HepG2 (cell line): ENCODE measurements around the gene KLHL12. TPM values are rescaled to one million over a fixed set of nuclear protein-coding genes. Genes with fewer than 3 reads are reported as not detected.

Experiments
- ATAC-seq: fragments of 200-7000 bp; cut with Tn5 transposase; 3 replicates; pipeline ENCODE4 v1.9.1; 2020; ENCODE audit warnings: mild to moderate bottlenecking, moderate library complexity
- BruUV-seq: library from RNA; stranded (reverse); fragments of 400-500 nt; replicated peaks from 2 replicates; lab custom pipeline; 2021; lab: Mats Ljungman, UMichigan
- CTCF ChIA-PET: fragments of 300-600 bp; formaldehyde crosslinking; extraction: SDS; loops from one replicate; lab custom pipeline; 2021; ENCODE audit warnings: low total read pairs, inconsistent platforms, low intra/inter-chr PET ratio; lab: Yijun Ruan, JAX
- POLR2A ChIA-PET: fragments of 350-600 bp; sonication (Branson Sonifier 250); formaldehyde crosslinking; loops from one replicate; lab custom pipeline; 2020; ENCODE audit warnings: antibody characterized with exemption, inconsistent platforms; lab: Yijun Ruan, JAX
- DNase-seq: peaks from one replicate; pipeline ENCODE4 v3.0.0-alpha.2; 2015; ENCODE audit warnings: low spot score
- FAIRE-seq: peaks from 3 replicates; lab custom pipeline; 2011; peaks lifted over from hg19 to GRCh38; lab: Jason Lieb, UNC
- H2AFZ ChIP-seq: one replicate; pipeline ENCODE4 v1.6.1; 2011; ENCODE audit warnings: low read length, inconsistent platforms
- H3K27ac ChIP-seq: fragments of 300-600 bp; 3 replicates; pipeline ENCODE4 v1.8.0; 2011; ENCODE audit warnings: mixed run types, mild to moderate bottlenecking, mixed read lengths, low read length, inconsistent platforms; ENCODE audit not compliant: insufficient read depth; ENCODE audit errors: extremely low read length
- H3K27me3 ChIP-seq, 2 experiments: fragments of 200-600 bp in 1 of 2; 2 replicates in 1 of 2; 3 replicates in 1 of 2; pipeline versions ENCODE4 v1.6.0 to v1.8.0; 2011; ENCODE audit warnings: low read length in 2 of 2, mild to moderate bottlenecking in 2 of 2, moderate library complexity in 2 of 2, inconsistent platforms in 1 of 2; ENCODE audit not compliant: insufficient read depth in 2 of 2, control insufficient read depth in 1 of 2
- H3K36me3 ChIP-seq, 2 experiments: fragments of 200-600 bp in 1 of 2; replicated peaks in 1 of 2; 2 replicates in 1 of 2; 3 replicates in 1 of 2; pipeline versions ENCODE4 v1.5.1 to v1.8.0; 2011; ENCODE audit warnings: low read length in 2 of 2, inconsistent platforms in 1 of 2; ENCODE audit not compliant: insufficient read depth in 2 of 2, control insufficient read depth in 1 of 2
- H3K4me1 ChIP-seq: 2 replicates; pipeline ENCODE4 v1.5.1; 2012; ENCODE audit warnings: low read length, inconsistent platforms; ENCODE audit not compliant: insufficient read depth
- H3K4me2 ChIP-seq: 2 replicates; pipeline ENCODE4 v1.6.0; 2011; ENCODE audit warnings: low read depth, low read length, inconsistent platforms
- H3K4me3 ChIP-seq, 3 experiments: fragments of 200-600 bp in 1 of 3; sonication (generic), shearing (Covaris generic) in 1 of 3; replicated peaks in 1 of 3; 2 replicates each; pipeline ENCODE4 v1.5.1; 2011 to 2016; ENCODE audit warnings: low read length in 3 of 3, inconsistent platforms in 2 of 3, low read depth in 2 of 3, mild to moderate bottlenecking in 2 of 3, control low read depth in 1 of 3, mixed read lengths in 1 of 3; ENCODE audit not compliant: insufficient read depth in 1 of 3
- H3K79me2 ChIP-seq: one replicate; pipeline ENCODE4 v1.6.1; 2011; ENCODE audit warnings: low read length, inconsistent platforms; ENCODE audit not compliant: insufficient read depth
- H3K9ac ChIP-seq: 2 replicates; pipeline ENCODE4 v1.6.0; 2011; ENCODE audit warnings: mild to moderate bottlenecking, low read depth, low read length, inconsistent platforms; ENCODE audit not compliant: insufficient read depth
- H3K9me3 ChIP-seq: 2 replicates; pipeline ENCODE4 v1.5.1; 2012; ENCODE audit warnings: mild to moderate bottlenecking, low read length
- H4K20me1 ChIP-seq: 2 replicates; pipeline ENCODE4 v1.6.0; 2011; ENCODE audit warnings: inconsistent platforms, mild to moderate bottlenecking, low read length, moderate library complexity; ENCODE audit not compliant: insufficient read depth
- ARID3A ChIP-seq: IDR thresholded peaks from 2 replicates; pipeline ENCODE4 v1.6.1; 2012; ENCODE audit warnings: low read depth, low read length, improper control_type of control experiment
- BCL3 ChIP-seq: sonication (generic); formaldehyde crosslinking; IDR thresholded peaks from 2 replicates; pipeline ENCODE4 v1.5.1; 2020; ENCODE audit warnings: mild to moderate bottlenecking, missing genetic modification reagents, moderate library complexity
- LRRFIP1 ChIP-seq: sonication (generic); formaldehyde crosslinking; conservative IDR thresholded peaks from 2 replicates; pipeline ENCODE4 v1.4.0; 2020; ENCODE audit warnings: missing genetic modification reagents
- RAD21 ChIP-seq: fragments of 450-650 bp; formaldehyde crosslinking; IDR thresholded peaks from 2 replicates; pipeline ENCODE4 v1.5.0; 2020; ENCODE audit warnings: mild to moderate bottlenecking
- SAP130 ChIP-seq: IDR thresholded peaks from 2 replicates; pipeline ENCODE4 v1.6.1; 2016; ENCODE audit warnings: low read depth
- THAP9 ChIP-seq: sonication (generic); formaldehyde crosslinking; IDR thresholded peaks from 2 replicates; pipeline ENCODE4; 2020; ENCODE audit warnings: missing genetic modification reagents, mild to moderate bottlenecking, borderline replicate concordance
- ZNF343 ChIP-seq: sonication (generic); formaldehyde crosslinking; IDR thresholded peaks from 2 replicates; pipeline ENCODE4 v1.4.0; 2020; ENCODE audit warnings: mild to moderate bottlenecking, missing genetic modification reagents
- ZNF558 ChIP-seq: sonication (generic); formaldehyde crosslinking; IDR thresholded peaks from 2 replicates; pipeline ENCODE4 v1.9.0; 2022; ENCODE audit warnings: mild to moderate bottlenecking, missing genetic modification reagents, borderline replicate concordance
- ZNF816 ChIP-seq: sonication (generic); formaldehyde crosslinking; IDR thresholded peaks from 2 replicates; pipeline ENCODE4 v1.8.0; 2022; ENCODE audit warnings: missing genetic modification reagents, mild to moderate bottlenecking, borderline replicate concordance
- WGBS: methylation state at CpG from one replicate; pipeline ENCODE4 v1.1.6; 2017; ENCODE audit warnings: low lambda C conversion rate; 5-methylcytosine and 5-hydroxymethylcytosine counted together
- in situ Hi-C: cut with HindIII; loops from 2 replicates; pipeline ENCODE4 v1.10.0; 2017; ENCODE audit warnings: low pct_unique_long_range_greater_than_20kb; ENCODE audit not compliant: extremely low pct_ligation_motif_present
- intact Hi-C: fragments of 100-400 bp; cut with micrococcal nuclease; formaldehyde crosslinking; loops from one replicate; pipeline ENCODE4 v1.10.0; 2022; ENCODE audit not compliant: unreplicated experiment
- polyA plus RNA-seq, 8 experiments: library from polyadenylated mRNA; depleted of rRNA in 3 of 8; stranded (reverse) in 7 of 8; unstranded in 1 of 8; fragments of >200 nt; fragmentation: Illumina TruSeq in 4 of 8; extraction: Trizol in 4 of 8; gene quantifications; 2 replicates each; pipeline versions ENCODE4 v1.2.1 to v1.2.3, GENCODE V29; 2011 to 2016; ENCODE audit warnings: low read depth in 4 of 8, missing spikeins in 1 of 8, mixed read lengths in 1 of 8; ENCODE audit not compliant: insufficient read depth in 1 of 8
- total RNA-seq, 5 experiments: library from RNA; depleted of rRNA; stranded (reverse); fragments of >200 nt; fragmentation: Illumina TruSeq; extraction: Trizol; gene quantifications; 2 replicates each; pipeline ENCODE4 v1.2.3, GENCODE V29; 2016; ENCODE audit warnings: low read depth in 1 of 5

Gene KLHL12
- total and polyA plus RNA-seq, 2 of the 13 experiments (the other 11 are each of a cell fraction or from before 2014, with no cell fraction given), result 19.2 to 25.2 TPM

- WGBS, result 49% methylated on average over 4 of the region's 4 CpGs
- no peak for ATAC-seq
- CTCF ChIA-PET, result no interaction called here
- TF ChIP-seq ZNF816 (CRISPR knock-in tag) (no peak), ZNF343 (CRISPR knock-in tag) (no peak), BCL3 (CRISPR knock-in tag) (no peak), ZNF558 (CRISPR knock-in tag) (no peak), SAP130 (CRISPR knock-in tag) (no peak), THAP9 (CRISPR knock-in tag) (no peak), LRRFIP1 (CRISPR knock-in tag) (no peak), ARID3A (no peak), RAD21 (no peak)
Observed at GRCh38 chr1:202905331-202905730, 21.7 kb downstream of the KLHL12 start.

More at GRCh38 chr1:202905331-202905730, 21.7 kb downstream of the KLHL12 start:
- H3K79me2 ChIP-seq, result no peaks in the 10 kb centered on the region
- DNase-seq, result no peak
- no peak overlapping the region for H3K4me2 ChIP-seq
- H4K20me1 ChIP-seq, result no peaks in the 10 kb centered on the region
- intact Hi-C loops (no loop called here), in situ Hi-C loops (no loop called here)
- peaks cover 3 to 32% of the 10 kb centered on the region in 2 experiments; a peak in 4 of 5 replicates for H3K36me3 ChIP-seq
- no peak overlapping the region for H3K4me3 ChIP-seq
- BruUV-seq, result no TSS peak
- H3K4me1 ChIP-seq, result no peaks in the 10 kb centered on the region
- no peak overlapping the region for H2AFZ ChIP-seq
- no peak for FAIRE-seq
- H3K9me3 ChIP-seq, result no peaks in the 10 kb centered on the region
- H3K27me3 ChIP-seq, result no peaks in the 10 kb centered on the region
- no peak overlapping the region for H3K27ac ChIP-seq
- no peak overlapping the region for H3K9ac ChIP-seq
- POLR2A ChIA-PET, result no interaction called here
